NCI-H1694 treated with DMSO at 0.1 percent for 48 hours (cell line): ENCODE data around the gene CNGB1.
"Not testable (repeated sequence)": the region's sequence is repeated elsewhere in the genome, so short reads cannot be mapped to it uniquely, and the experiment has no call there.

ENCODE experiments used
- DNase-seq: peaks from one replicate; lab custom pipeline; 2025; lab: John Stamatoyannopoulos, UW

Gene CNGB1

DNA sequence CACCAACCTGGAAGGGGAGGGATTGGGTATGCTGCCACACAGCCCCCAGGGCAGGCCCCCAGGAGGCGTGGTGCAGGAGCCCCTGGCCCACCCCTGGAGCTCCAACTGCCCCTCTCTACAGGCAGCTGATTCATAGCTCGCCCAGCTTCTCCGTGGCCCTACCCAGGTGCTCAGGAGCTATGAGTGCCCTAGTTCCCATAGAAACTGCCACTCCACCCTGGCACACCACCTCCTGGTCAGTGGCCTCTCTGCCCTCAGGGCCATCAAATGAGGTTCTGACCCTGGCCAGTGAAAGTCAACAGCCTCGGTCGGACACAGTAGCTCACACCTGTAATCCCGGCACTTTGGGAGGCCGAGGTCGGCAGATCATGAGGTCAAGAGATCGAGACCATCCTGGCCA lies 18.0 kb downstream of the CNGB1 start:
- no peak for DNase-seq

DNA sequence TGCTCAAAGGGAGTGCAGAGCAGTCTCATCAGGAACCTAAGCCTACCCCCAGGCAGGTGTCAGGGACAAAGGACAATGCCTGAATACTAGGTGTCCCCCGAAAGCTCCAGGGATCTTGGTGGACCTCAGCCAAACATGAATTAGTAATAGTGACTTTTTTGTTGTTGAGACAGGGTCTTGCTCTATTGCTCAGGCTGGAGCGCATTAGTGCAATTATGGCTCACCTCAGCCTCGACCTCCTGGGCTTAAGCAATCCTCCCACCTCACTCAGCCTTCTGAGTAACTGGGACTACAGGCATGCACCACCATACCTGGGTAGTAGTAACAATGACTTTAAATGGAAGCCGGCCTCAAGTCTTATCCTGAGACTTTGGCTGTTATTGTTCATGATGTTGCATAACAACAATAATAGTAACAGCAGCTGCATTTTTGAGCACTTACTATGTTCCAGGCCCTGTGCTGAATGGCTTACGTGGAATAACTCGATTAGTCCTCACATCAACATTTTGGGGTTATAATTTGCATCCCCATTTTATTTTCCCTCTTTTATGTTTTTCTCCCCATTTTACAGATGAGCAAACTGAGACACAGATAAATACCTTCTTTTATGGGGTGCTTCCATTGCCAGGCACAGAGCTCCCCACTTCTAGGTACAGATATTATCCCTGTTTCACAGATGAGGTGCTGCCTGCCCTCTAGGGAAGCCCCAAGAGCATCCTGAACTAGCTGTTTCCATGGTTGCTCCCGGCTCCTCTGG lies 19.5 kb downstream of the CNGB1 start:
- DNase-seq: no peak

DNA sequence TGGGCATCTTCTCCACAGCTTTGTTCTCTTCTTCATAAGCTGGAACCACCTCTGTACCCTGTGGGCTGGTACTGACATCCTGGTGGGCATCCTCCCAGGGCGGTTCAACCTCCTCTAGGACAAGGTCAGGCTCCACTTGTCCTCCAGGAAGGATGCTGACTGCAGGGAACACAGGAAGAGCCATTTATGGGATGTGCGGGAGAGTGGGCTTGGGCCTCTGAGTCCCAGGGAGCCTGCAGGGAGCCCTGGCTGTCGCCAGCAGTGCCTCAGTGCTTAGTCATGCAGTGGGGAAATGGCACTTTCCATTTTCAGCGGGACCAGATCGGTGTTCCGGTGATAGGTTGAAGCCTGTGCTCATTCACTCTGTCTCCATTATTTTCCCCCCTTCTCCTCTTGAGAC lies 20.5 kb downstream of the CNGB1 start:
- DNase-seq: no peak

DNA sequence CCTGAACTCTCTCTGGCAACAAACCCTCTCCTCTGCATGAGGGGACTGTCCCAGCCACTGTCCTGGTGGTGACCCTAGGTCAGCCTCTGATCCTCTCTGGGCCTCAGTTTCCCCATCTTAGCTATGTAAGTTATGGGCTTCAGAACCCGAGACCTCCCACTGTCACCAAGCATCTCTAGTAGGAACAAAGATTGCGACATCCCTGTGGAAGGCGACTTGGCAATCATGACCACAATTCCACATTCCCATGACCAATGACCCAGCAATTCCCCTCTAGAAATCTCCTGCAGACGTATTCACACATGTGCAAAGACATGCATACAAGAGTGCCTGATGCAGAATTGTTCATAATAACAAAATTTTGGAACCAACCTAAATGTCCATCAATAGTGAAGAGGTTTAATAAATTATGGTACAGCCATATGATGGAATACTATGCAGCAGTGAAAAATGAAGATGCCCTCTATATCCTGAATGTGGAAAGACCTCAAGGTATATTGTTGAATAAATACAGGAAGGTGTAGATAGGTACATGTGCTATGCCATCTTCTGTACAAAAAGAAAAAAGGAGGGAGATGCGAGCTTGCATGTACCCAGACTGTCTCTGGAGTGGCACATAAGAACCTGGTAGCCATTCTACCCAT lies 21.2 kb downstream of the CNGB1 start:
- DNase-seq: no peak

DNA sequence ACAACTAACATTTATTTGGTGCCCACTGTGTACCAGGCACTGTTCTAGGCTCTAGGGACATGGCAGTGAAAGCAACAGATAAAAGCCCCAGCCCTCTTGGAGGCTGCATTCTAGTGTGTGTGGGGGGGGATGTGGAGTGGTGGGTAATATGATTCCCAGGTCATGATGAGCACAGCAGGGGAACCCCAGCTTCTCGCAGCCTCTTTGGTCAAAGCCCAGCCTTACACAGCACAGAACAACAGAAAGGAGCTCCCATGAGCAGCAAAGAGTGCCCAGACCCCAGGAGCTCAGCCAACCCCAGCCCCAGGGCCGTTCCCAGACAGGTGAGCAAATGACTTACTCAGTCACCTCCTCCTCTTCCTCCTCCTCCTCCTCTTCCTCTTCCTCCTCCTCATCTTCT lies 21.9 kb downstream of the CNGB1 start:
- no peak for DNase-seq

DNA sequence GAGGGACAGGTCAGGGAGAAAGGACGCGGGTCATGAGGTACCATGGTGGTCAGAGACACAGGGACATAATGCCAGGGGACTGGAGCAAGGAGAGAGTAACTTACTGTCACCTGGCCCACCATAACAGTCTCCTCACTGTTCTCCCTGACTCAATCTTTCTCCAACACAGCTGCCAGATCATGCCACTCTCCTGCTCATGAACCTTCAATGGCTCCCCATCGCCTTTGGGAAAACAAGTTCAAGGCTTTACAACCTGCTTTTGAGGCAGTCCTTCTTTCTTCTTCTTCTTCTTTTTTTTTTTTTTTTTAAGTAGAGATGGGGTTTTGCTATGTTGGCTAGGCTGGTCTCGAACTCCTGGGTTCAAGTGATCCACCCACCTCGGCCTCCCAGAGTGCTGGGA lies 22.9 kb downstream of the CNGB1 start:
- DNase-seq: no peak

DNA sequence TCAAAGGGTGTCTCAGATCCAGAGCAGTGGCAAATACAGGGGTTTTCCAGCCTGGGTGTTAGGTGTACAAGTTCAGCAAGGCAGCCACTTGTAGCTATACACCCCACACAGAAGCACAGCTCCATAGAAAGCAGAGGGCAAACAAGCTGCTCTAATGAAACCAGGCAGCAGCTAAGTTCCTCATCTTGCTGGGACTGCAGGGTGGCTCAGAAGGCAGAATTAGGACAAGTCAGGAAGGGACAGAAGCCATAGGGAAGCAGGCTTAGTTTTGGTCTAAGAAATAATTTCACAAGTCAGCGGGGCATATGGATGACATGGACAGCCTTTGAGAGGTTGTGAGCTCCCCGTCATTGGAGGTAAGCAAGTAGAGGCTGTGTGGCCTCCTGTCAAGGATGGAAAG lies 23.7 kb downstream of the CNGB1 start:
- DNase-seq: no peak

DNA sequence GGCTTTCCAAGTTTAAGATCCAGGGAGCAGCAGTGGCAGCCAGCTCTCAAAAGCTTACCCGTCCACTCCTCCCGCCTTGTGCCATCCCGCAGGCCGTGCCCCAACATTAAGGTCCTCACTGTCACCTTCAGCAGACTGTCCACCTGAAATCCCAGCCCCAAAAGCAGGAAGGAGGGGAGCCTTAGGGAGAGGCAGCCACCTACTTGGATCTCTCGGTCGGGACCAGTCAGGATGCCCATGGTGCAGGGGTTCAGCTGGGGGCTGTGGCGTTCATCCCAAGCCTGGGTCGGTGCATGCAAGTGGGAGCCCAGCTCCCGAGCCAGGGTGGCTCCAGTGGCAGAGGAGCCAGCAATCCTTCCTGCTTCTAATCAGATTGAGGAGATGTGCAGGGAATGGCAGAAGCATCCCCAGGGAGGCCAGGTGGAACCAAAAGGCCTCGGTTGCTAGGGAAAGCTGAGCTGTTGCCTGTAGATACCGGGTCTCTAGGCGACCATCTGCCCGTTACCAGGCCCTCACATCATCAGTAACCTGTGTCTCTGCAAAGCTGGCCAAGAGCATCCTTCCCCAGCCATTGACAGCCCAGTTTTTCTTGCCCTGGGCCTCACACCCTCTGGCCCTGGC lies 24.6 kb downstream of the CNGB1 start:
- peak; percentile 16 for DNase-seq

DNA sequence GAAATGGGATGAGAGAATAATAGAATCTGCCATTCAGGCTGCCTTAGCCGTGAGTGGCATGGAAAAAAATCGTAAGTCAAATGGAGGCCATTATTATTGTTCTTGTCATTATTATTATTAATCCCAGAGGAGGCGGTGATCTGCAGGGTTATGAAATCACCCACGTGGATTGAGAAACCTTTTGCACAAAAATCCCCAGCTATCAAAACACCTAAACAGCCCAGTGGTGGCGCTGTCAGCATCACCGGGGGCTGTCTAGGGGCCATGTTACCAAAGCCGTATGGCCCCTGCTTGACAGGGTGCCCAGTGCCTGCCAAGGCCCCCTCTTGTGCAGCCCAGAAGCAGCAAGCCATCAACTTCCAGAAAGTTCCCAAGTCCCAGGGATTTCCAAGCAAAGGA lies 25.2 kb downstream of the CNGB1 start:
- no peak for DNase-seq

DNA sequence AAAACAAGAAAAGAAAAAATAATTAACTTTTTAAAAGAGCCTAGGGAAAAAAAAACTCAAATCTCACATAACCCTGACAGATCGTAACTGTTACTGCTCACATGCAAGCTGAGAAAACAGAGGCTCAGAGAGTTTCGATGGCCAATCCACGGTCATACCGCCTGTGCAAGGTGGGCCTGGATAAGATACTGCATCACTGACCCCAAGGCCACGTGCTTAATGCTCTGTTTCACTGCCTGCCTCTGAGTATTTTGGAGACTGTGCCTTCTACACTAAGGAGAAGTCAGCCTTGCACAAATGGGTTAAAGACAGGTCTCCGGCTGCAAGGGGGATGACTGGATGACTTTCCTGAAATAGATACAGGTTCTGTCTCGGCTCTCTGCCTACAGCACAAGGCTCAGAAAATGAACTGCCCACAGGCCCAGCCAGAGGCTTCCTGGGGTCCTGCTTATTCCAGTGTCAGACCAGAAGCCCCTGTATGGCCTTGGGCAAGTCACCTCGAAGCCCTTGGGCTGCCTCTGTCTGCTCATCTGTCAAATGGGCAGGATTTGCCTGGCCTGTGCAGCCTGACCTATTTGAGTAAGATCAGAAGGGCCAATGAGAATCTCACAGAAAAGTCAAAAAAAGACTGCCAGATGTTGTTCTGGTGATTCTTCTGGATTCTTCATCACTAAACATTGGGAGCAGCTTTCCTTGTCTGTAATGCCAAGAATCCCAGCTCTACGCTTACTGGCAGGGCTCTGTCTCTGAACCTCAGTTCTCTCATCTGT lies 25.8 kb downstream of the CNGB1 start:
- DNase-seq: no peak

DNA sequence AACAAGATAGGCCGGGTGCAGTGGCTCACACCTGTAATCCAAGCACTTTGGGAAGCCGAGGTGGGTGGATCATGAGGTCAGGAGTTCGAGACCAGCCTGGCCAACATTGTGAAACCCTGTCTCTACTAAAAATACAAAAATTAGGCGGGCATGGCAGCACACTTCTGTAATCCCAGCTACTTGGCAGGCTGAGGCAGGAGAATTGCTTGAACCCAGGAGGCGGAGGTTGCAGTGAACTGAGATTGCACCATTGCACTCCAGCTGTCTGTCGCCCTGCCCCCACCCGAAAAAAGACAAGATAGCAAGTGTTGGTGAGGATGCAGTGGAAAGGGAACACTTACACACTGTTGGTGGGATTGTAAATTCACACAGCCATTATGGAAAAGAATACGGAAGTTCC lies 27.5 kb downstream of the CNGB1 start:
- DNase-seq: not testable (repeated sequence)

DNA sequence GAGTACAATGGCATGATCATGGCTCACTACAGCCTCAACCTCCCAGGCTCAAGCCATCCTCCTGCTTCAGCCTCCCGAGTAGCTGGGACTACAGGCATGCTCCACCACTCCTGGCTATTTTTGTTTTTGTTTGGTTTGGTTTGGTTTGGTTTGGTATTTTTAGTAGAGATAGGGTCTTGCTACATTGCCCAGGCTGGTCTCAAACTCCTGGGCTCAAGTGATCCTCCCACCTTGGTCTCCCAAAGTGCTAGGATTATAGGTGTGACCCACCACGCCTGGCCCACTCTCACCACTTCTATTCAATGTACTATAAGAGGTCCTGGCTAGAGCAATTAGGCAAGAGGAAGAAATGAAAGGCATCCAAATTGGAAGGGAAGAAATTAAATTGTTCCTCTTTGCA lies 29.0 kb downstream of the CNGB1 start:
- DNase-seq: not testable (repeated sequence)

DNA sequence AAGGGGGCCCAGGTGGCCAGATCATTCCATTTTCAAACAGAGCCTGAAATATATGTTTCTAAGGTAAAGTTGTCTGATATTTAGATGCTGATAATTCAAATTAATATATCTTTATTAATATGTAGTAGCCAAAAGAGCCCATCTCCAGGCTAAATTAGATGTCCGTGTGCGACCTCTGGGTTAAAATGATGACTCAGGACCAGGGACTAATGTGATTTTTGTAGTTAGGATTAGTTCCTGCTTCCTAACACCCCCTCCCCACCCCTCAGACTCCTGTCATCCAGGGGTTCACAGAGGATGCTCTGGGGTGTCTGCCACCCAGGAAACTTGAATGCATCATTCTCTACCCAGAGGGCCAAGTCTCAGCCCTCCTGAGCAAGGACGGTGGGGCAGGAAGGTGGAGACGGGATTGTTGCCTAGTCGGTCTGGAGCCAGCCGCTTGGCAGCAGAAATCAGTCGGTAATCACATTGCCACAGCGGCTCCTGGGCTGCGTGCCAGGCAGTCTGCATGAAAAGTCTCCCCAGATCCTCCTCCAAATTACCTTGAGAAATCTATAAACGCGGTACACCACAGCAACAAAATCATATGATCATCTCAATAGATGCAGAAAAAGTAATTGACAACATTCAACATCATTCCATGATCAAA lies 29.8 kb downstream of the CNGB1 start:
- peak; percentile 35 for DNase-seq

DNA sequence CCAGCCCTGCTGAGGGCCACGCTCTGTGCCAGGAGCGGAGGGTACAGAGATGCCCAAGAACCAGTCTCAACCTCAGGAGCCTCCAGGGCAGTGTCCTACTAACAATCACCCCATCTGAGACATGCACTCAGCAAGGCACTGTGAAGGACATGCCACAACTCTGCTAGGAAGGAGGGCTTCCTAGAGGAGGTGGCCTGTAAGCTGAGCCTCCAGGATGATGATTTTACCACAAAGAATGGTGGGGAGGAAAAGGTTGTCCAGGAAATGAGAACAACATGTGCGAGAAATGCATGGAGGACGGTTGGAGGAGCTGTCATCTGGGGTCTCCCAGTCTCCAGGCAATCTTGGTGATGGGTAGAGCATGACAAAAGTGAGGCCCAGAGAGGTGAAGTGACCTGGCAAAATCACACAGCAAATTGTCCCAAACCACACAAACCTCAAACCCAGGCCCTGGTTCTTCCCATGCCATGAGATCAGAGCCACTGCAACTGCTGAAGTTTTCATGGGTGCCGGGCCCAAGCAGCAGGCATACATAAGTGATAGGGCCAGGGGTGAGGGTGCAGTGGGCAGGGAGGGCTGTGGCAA lies 30.5 kb downstream of the CNGB1 start:
- no peak for DNase-seq

DNA sequence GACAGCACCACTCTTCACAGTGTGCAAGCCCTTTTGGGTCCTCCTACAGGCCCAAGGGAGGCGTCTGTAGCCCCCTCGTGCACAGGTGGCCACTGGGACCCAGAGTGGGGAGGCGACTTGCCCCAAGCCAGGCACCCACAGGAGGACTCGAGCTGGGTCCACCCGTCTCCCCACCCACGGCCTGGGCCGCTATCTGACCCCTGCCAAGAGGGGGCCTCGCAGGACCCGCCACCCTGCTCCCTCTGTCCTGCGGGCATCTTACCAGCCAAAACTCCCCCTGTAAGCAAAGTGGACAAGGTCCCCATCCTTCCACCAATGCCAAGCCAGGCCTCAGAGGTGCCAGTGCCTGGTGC lies 31.1 kb downstream of the CNGB1 start:
- no peak for DNase-seq

DNA sequence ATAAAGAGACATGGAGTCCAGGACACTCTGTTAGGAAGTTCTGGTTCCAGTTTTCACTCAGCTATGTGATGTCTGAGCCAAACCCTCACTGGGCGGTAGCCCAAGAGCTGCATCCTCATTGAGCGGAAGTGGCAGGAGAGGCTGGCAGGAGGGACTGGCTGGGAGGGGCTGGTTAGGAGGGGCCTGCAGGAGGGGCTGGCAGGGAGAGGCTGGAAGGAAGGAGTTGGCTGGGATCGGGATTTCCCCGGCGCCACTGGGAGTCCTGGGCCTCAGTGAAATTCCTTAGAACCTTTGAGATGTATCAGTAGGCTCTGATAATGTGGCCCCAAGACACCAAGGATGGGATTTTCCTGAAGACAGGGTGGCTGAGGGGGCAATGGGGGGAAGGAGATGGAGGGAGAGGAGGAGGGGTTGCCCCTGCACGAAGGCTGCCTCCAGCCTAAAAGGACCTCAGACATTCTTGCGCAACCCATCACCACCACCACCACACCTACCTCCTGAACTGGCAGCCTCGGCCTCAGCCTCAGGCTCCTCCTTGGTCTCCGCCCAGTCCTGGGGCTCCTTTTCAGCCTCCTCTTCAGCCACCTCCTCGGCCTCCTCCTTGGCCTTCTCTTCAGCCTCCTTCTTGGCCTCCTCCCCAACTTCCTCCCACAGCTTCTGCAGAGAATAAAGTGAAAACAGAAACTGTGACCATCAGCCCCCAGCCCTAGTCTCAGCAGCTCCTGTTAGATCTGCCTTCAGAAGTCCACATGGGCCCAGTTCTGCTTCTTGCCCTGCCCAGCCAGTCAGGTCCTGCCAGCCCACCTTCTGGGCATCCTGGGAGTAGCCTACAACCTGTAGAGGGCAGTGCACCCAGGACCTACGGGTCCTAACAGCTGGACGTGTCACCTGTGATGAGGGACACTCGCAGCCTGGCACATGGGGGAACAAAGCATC lies 31.7 kb downstream of the CNGB1 start:
- no peak for DNase-seq

DNA sequence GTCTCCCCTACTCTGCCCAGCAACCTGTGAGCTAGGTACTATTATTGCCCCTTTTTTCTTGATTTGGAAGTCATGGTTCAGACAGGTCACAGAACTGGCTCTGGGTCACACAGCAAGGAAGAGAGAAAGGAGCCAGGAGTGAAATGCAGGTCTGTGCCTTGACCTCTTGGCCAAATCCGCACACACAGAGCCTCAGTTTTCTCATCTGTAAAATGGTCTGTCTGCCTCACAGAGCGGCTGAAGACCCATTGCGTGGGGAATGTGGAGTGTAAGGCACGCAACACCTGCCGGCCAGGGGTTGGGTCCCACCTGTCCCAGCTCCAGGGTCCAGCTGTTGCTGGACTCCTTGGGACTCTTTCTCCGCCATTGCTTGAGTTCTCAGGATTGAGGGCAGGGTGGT lies 32.4 kb downstream of the CNGB1 start:
- no peak for DNase-seq

DNA sequence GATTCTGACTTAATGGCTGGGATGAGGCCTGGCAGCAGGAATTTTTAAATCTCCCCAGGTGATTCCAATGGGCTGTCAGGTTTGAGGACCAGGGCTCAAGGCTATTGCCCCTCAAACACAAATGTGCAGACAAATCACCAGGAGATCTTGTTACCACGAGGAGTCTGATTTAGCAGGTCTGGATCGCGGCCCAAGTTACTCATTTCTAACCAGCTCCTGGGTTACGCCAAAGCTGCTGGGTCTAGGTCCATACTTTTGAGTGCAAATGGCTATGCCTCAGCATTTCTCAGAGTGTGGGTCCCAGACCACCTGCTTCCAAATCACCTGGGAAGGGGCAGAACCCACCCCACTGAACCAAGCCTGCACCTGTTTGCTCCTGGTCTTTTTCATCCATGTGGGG lies 33.1 kb downstream of the CNGB1 start:
- no peak for DNase-seq

DNA sequence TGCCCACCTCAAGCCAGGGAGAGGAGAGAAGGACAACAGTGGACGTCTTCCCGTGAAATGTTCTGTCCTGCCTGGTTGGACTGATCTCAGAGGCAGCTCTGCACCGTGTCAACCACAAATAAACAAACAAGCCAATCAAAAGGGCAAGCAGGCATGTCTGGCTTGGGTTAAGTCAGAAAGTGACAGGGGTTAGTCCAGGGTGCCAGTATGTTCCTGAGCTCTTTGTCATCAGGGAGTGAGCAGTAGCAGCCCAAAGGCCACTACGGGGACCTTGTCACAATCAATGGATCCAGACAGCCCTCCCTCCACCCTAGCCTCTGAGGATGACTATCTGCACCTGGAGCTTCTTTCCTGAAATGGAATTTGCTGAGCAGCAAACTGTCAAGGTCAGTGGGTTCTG lies 35.0 kb downstream of the CNGB1 start:
- no peak for DNase-seq

DNA sequence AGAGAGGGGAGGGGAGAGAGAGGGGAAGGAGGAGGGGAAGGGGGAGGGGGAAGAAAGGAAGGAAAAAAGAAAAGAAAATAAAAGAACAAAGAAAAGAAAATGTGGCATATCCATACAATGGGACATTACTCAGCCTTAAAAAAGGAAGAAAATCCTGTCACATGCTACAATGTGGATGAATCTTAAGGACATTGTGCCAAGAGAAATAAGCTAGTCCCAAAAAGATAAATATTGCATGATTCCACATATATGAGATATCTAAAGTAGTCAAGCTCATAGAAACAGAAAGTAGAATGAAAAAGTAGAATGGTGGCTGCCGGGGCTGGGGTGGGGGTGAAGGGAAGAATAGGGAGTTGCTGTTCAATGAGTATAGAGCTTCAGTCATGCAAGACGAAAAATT lies 40.4 kb downstream of the CNGB1 start:
- DNase-seq: no peak

DNA sequence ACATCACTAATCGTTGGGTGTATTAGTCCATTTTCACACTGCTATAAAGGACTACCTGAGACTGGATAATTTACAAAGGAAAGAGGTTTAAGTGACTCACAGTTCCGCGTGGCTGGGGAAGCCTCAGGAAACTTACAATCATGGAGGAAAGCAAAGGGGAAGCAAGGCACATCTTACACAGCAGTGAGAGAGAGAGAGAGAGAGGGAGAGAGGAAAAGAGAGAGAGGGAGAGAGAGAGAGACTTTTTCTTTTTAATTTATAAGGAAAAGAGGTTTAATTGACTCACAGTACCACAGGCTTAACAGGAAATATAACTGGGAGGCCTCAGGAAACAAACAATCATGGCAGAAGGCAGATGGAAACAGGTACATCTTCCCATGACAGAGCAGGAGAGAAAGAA lies 41.7 kb downstream of the CNGB1 start:
- no peak for DNase-seq
